ENCODE measurements around the gene EFCC1. TPM values are rescaled to one million over a fixed set of nuclear protein-coding genes. Genes with fewer than 3 reads are reported as not detected.

Gene EFCC1
- polyA plus RNA-seq, 1 donor (not counting 4 experiments of a cell fraction or from before 2014, with no cell fraction given), result not detected

GRCh38 chr3:129046732-129047552 lies 45.8 kb downstream of the EFCC1 start:
- TF ChIP-seq EZH2 (IDR thresholded peaks at IDR 0.05; ENCODE audit: low read length), result no peak
- no peak for TF ChIP-seq CTCF (optimal IDR thresholded peaks at IDR 0.05 in 1 of 3, IDR thresholded peaks at IDR 0.05 in 1 of 3, conservative IDR thresholded peaks at IDR 0.05 in 1 of 3; ENCODE audit: extremely low read depth in 1 of 3, insufficient read depth in 2 of 3, low read length in 3 of 3)
- no peaks in the 10 kb centered on the region for H3K4me1 ChIP-seq (ENCODE audit: control insufficient read depth, extremely low read depth, insufficient read depth, low read length)
- no peak overlapping the region for H3K27ac ChIP-seq (ENCODE audit: control insufficient read depth, insufficient read depth, low read length)
- no peak overlapping the region for H3K4me2 ChIP-seq (ENCODE audit: control insufficient read depth, extremely low read depth, insufficient read depth, low read depth, low read length)
- no peak overlapping the region for H3K9ac ChIP-seq (ENCODE audit: control insufficient read depth, extremely low read depth, insufficient read depth, low read length)
- dilution Hi-C loops (cut with MboI; ENCODE audit: extremely low pct_ligation_motif_present, low sequenced_read_pairs), result no loop called here
- no peaks in the 10 kb centered on the region for H4K20me1 ChIP-seq (ENCODE audit: control insufficient read depth, extremely low read depth, insufficient read depth, low read length)
- no peak for FAIRE-seq
- H3K9me3 ChIP-seq (ENCODE audit: control insufficient read depth, low read depth, low read length), result no peaks in the 10 kb centered on the region
- no peaks in the 10 kb centered on the region for H3K36me3 ChIP-seq (ENCODE audit: control insufficient read depth in 2 of 2, extremely low read depth in 1 of 2, insufficient read depth in 2 of 2, low read length in 2 of 2)
- no peaks in the 10 kb centered on the region for H3K9me1 ChIP-seq (ENCODE audit: control insufficient read depth, extremely low read depth, insufficient read depth, low read length)
- no peak overlapping the region for H2AFZ ChIP-seq (ENCODE audit: control insufficient read depth, low read length)
- no peak for DNase-seq (ENCODE audit: low read depth, low spot score)
- peaks cover 31% of the 10 kb centered on the region for H3K27me3 ChIP-seq (ENCODE audit: control insufficient read depth, extremely low read depth, insufficient read depth, low read length)
- no peaks in the 10 kb centered on the region for H3K79me2 ChIP-seq (ENCODE audit: control insufficient read depth, insufficient read depth, low read length)
- no peak overlapping the region for H3K4me3 ChIP-seq (ENCODE audit: control insufficient read depth in 2 of 3, extremely low read depth in 1 of 3, insufficient read depth in 2 of 3, low read depth in 1 of 3, low read length in 3 of 3)

GRCh38 chr3:129047553-129047839 lies 46.4 kb downstream of the EFCC1 start:
- no peak overlapping the region for H3K4me3 ChIP-seq (ENCODE audit: control insufficient read depth in 2 of 3, extremely low read depth in 1 of 3, insufficient read depth in 2 of 3, low read depth in 1 of 3, low read length in 3 of 3)

More at GRCh38 chr3:129047553-129047839, 46.4 kb downstream of the EFCC1 start:
- no peak overlapping the region for H3K9ac ChIP-seq (ENCODE audit: control insufficient read depth, extremely low read depth, insufficient read depth, low read length)
- H3K79me2 ChIP-seq (ENCODE audit: control insufficient read depth, insufficient read depth, low read length), result no peaks in the 10 kb centered on the region
- no peaks in the 10 kb centered on the region for H3K9me1 ChIP-seq (ENCODE audit: control insufficient read depth, extremely low read depth, insufficient read depth, low read length)
- no peak overlapping the region for H2AFZ ChIP-seq (ENCODE audit: control insufficient read depth, low read length)
- H3K36me3 ChIP-seq (ENCODE audit: control insufficient read depth in 2 of 2, extremely low read depth in 1 of 2, insufficient read depth in 2 of 2, low read length in 2 of 2), result no peaks in the 10 kb centered on the region
- no peak for FAIRE-seq
- H3K4me1 ChIP-seq (ENCODE audit: control insufficient read depth, extremely low read depth, insufficient read depth, low read length), result no peaks in the 10 kb centered on the region
- no peaks in the 10 kb centered on the region for H4K20me1 ChIP-seq (ENCODE audit: control insufficient read depth, extremely low read depth, insufficient read depth, low read length)
- H3K4me2 ChIP-seq (ENCODE audit: control insufficient read depth, extremely low read depth, insufficient read depth, low read depth, low read length), result no peak overlapping the region
- TF ChIP-seq CTCF (optimal IDR thresholded peaks at IDR 0.05 in 1 of 3, IDR thresholded peaks at IDR 0.05 in 1 of 3, conservative IDR thresholded peaks at IDR 0.05 in 1 of 3; ENCODE audit: extremely low read depth in 1 of 3, insufficient read depth in 2 of 3, low read length in 3 of 3) (no peak), EZH2 (IDR thresholded peaks at IDR 0.05; ENCODE audit: low read length) (no peak)
- H3K9me3 ChIP-seq (ENCODE audit: control insufficient read depth, low read depth, low read length), result no peaks in the 10 kb centered on the region
- DNase-seq (ENCODE audit: low read depth, low spot score), result no peak
- H3K27ac ChIP-seq (ENCODE audit: control insufficient read depth, insufficient read depth, low read length), result no peak overlapping the region
- peaks cover 31% of the 10 kb centered on the region for H3K27me3 ChIP-seq (ENCODE audit: control insufficient read depth, extremely low read depth, insufficient read depth, low read length)
- dilution Hi-C loops (cut with MboI; ENCODE audit: extremely low pct_ligation_motif_present, low sequenced_read_pairs), result no loop called here
